KMS-11 (cell line): ENCODE measurements around the gene EIF5AL1.
"Not testable (repeated sequence)": the region's sequence is repeated elsewhere in the genome, so short reads cannot be mapped to it uniquely, and the experiment has no call there.

Experiments used
- H2AFZ ChIP-seq: fragments of 200-600 bp; sonication (generic); 2 replicates; pipeline ENCODE4 v1.6.1; 2016; ENCODE audit warnings: antibody characterized with exemption, mixed run types, low read depth
- H3K27ac ChIP-seq: fragments of 200-600 bp; sonication (generic); 2 replicates; pipeline ENCODE4 v1.6.1; 2016; ENCODE audit warnings: mild to moderate bottlenecking, mixed run types
- H3K27me3 ChIP-seq: fragments of 200-600 bp; sonication (generic); 2 replicates; pipeline ENCODE4 v1.6.1; 2017; ENCODE audit warnings: mild to moderate bottlenecking, low read depth, mixed run types, moderate library complexity; ENCODE audit not compliant: insufficient read depth
- H3K36me3 ChIP-seq: fragments of 200-600 bp; sonication (generic); 2 replicates; pipeline ENCODE4 v1.6.1; 2017; ENCODE audit warnings: mild to moderate bottlenecking, mixed run types; ENCODE audit not compliant: insufficient read depth
- H3K4me1 ChIP-seq: fragments of 200-600 bp; sonication (generic); 2 replicates; pipeline ENCODE4 v1.6.1; 2016; ENCODE audit warnings: mild to moderate bottlenecking, low read depth, mixed run types; ENCODE audit not compliant: poor library complexity, severe bottlenecking
- H3K4me2 ChIP-seq: fragments of 200-600 bp; sonication (generic); 2 replicates; pipeline ENCODE4 v1.7.0; 2016; ENCODE audit warnings: mild to moderate bottlenecking, mixed run types
- H3K4me3 ChIP-seq: fragments of 200-600 bp; sonication (generic); IDR thresholded peaks from 2 replicates; pipeline ENCODE4 v1.6.1; 2017; ENCODE audit warnings: low read depth, low read length, mixed read lengths; ENCODE audit not compliant: insufficient read depth
- H3K79me2 ChIP-seq: fragments of 200-600 bp; sonication (generic); 2 replicates; pipeline ENCODE4 v1.6.1; 2016; ENCODE audit warnings: low read depth, mixed run types; ENCODE audit not compliant: insufficient read depth
- H3K9ac ChIP-seq: fragments of 200-600 bp; sonication (generic); 2 replicates; pipeline ENCODE4 v1.6.1; 2016; ENCODE audit warnings: mild to moderate bottlenecking, mixed run types
- H4K20me1 ChIP-seq: fragments of 200-600 bp; sonication (generic); 2 replicates; pipeline ENCODE4 v1.6.1; 2016; ENCODE audit warnings: mild to moderate bottlenecking, mixed run types; ENCODE audit not compliant: insufficient read depth
- TF ChIP-seq, protein P1 (sequence below): fragments of 200-600 bp; sonication (generic); conservative IDR thresholded peaks from 2 replicates; pipeline ENCODE4 v1.6.1; 2017; ENCODE audit warnings: low read depth, mild to moderate bottlenecking, antibody characterized with exemption, low read length, moderate library complexity, mixed read lengths

The EIF5AL1 gene

GRCh38 chr10:79547128-79547527 is 34.8 kb downstream of the EIF5AL1 start:
- H3K27ac ChIP-seq, H3K4me1 ChIP-seq, H3K36me3 ChIP-seq, H4K20me1 ChIP-seq, H3K4me2 ChIP-seq, H3K27me3 ChIP-seq, H3K79me2 ChIP-seq, H2AFZ ChIP-seq, H3K4me3 ChIP-seq, H3K9ac ChIP-seq: not testable (repeated sequence)

DNA sequence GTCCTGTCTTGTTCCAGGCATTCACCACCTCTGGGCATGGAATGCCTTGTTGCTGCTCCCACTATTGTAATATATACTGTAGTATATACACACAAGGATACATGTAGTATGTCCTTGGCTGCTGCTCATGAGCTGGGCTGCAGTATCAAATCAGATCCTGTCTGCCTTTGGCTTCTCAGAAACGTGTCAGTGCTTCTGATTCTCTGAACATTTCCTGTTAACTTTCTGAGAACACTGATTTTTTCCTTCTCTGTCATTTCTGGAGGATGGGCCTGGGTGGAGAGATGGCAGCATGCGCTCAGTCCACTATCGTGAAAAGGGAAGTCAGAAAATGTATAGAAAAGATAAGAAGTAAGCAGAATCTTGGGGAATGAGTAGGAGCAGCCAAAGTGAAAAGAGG is 35.6 kb downstream of the EIF5AL1 start:
- no peak overlapping the region for H2AFZ ChIP-seq
- TF ChIP-seq, protein P1, sequence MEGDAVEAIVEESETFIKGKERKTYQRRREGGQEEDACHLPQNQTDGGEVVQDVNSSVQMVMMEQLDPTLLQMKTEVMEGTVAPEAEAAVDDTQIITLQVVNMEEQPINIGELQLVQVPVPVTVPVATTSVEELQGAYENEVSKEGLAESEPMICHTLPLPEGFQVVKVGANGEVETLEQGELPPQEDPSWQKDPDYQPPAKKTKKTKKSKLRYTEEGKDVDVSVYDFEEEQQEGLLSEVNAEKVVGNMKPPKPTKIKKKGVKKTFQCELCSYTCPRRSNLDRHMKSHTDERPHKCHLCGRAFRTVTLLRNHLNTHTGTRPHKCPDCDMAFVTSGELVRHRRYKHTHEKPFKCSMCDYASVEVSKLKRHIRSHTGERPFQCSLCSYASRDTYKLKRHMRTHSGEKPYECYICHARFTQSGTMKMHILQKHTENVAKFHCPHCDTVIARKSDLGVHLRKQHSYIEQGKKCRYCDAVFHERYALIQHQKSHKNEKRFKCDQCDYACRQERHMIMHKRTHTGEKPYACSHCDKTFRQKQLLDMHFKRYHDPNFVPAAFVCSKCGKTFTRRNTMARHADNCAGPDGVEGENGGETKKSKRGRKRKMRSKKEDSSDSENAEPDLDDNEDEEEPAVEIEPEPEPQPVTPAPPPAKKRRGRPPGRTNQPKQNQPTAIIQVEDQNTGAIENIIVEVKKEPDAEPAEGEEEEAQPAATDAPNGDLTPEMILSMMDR, result no peak

DNA sequence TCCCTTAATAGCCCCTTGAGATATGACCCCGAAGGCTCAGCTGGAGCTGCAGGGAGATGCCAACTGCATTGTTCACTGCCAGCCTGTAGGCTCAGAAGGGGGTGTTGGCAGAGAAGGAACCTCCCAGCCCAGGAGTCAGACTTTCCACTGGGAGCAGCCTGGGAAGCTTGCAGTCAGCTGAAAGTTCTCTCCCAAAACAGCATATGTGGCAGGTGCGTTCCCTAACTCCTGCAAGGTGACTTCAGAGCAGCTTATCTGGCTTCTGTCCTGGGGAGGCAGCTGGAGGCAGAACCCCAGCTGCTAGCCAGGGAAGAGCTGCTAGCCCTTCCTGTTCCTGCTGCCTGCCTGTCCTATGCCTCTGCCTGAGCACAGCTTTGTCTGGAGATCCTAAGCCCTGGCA is 39.8 kb downstream of the EIF5AL1 start:
- no peak overlapping the region for H3K4me2 ChIP-seq
- H3K27ac ChIP-seq, result no peak overlapping the region
- H3K4me3 ChIP-seq, result no peak overlapping the region
- H4K20me1 ChIP-seq, result no peaks in the 10 kb centered on the region
- no peaks in the 10 kb centered on the region for H3K27me3 ChIP-seq
- H3K79me2 ChIP-seq, result no peaks in the 10 kb centered on the region
- no peak overlapping the region for H3K9ac ChIP-seq
- no peak overlapping the region for H2AFZ ChIP-seq
- TF ChIP-seq, protein P1, result no peak
- no peaks in the 10 kb centered on the region for H3K36me3 ChIP-seq
- H3K4me1 ChIP-seq, result no peaks in the 10 kb centered on the region

More for the DNA sequence above, 35.6 kb downstream of the EIF5AL1 start:
- H4K20me1 ChIP-seq, result no peaks in the 10 kb centered on the region
- no peaks in the 10 kb centered on the region for H3K4me1 ChIP-seq
- H3K79me2 ChIP-seq, result no peaks in the 10 kb centered on the region
- H3K27ac ChIP-seq, result no peak overlapping the region
- H3K9ac ChIP-seq, result no peak overlapping the region
- no peak overlapping the region for H3K4me2 ChIP-seq
- H3K4me3 ChIP-seq, result no peak overlapping the region
- no peaks in the 10 kb centered on the region for H3K27me3 ChIP-seq
- no peaks in the 10 kb centered on the region for H3K36me3 ChIP-seq

GRCh38 chr10:79555354-79556309 is 43.3 kb downstream of the EIF5AL1 start:
- TF ChIP-seq, protein P1, result no peak
- H2AFZ ChIP-seq, result no peak overlapping the region
- no peaks in the 10 kb centered on the region for H3K79me2 ChIP-seq
- H3K36me3 ChIP-seq, result no peaks in the 10 kb centered on the region
- no peaks in the 10 kb centered on the region for H3K4me1 ChIP-seq
- H3K27me3 ChIP-seq, result no peaks in the 10 kb centered on the region
- H3K27ac ChIP-seq, result no peak overlapping the region
- no peak overlapping the region for H3K4me3 ChIP-seq
- H3K9ac ChIP-seq, result no peak overlapping the region
- H3K4me2 ChIP-seq, result no peak overlapping the region
- H4K20me1 ChIP-seq, result no peaks in the 10 kb centered on the region

- H3K4me3 ChIP-seq, H3K79me2 ChIP-seq, H4K20me1 ChIP-seq, H3K27me3 ChIP-seq, H3K4me1 ChIP-seq, H3K36me3 ChIP-seq, H3K9ac ChIP-seq, H3K27ac ChIP-seq, H3K4me2 ChIP-seq, H2AFZ ChIP-seq: not testable (repeated sequence)
These were observed 44.6 kb downstream of the EIF5AL1 start for GRCh38 chr10:79556961-79557360.
